GM19043 (cell line): ENCODE measurements around the gene RPL7L1.
"Not testable (repeated sequence)": the region's sequence is repeated elsewhere in the genome, so short reads cannot be mapped to it uniquely, and the experiment has no call there.

Experiments
- ATAC-seq: cut with Tn5 transposase; IDR thresholded peaks from one replicate; pipeline ENCODE4 v1.9.1; 2021; ENCODE audit warnings: low read depth; ENCODE audit not compliant: unreplicated experiment

The RPL7L1 gene

DNA sequence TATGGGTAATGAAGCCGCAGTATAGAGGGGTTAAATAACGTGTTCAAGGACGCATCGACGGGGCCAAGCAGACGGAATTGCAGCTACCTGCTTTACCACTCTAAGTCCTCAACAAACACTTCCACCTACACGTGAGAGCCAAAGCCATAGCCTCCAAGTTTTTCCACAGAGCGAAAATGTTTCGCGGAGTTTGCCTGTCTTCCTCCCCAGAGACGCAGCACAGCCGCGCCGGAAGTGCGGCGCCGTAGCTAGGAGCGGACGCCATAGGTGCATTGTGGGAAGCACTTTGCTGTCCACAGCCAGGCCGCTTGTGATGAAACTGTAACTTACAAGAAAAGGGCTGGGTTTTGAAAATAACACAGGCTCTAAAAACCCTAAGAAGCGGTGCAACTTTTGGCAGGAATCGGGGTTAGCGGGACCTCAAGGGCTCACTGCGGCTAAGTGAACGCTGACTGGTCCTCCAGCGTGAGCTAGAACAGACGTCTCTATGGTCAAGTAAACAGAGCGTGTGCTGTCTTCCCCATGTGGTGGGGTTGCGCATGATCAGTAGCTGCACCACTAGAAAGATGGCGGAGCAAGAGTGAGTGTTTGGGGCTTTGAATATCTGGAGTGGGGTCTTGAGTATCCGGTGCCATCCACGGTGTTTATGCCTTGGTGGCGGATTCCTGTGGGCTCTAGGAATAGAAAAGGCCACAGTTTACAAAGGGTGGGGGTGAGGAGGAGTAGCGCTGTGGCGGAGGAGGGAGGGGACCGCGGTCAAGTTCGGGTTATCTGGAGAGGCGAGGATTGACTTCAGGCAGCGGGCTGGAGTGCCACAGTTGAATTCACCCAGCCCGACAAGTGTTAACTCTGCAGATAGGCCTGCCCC, at the start of gene RPL7L1:
Gene RPL7L1 (plus strand): TSS at position 245 of the 868 bp plus-strand sequence. CDS start 295 bp downstream, at position 540.
- ATAC-seq: peak; percentile 89

DNA sequence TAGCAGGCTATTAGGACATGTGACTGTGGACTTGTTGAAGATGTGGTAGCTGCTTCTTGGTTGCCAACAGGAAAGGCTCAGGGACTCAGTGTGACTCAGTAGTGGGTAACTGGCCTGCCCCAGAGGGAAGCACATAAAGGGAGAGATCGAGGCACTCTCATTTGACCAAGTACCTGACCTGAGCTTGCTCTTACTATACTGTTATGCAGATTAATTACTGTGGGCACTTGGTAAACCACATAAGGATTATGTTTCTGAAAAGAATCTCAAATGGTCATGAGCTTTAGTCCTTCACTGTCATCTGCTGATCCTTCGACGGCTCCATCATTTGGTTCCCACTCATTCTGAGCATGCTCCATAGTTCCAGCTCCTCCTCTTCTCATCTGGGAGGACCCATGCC, 48.2 kb upstream of the RPL7L1 start:
- no peak for ATAC-seq

DNA sequence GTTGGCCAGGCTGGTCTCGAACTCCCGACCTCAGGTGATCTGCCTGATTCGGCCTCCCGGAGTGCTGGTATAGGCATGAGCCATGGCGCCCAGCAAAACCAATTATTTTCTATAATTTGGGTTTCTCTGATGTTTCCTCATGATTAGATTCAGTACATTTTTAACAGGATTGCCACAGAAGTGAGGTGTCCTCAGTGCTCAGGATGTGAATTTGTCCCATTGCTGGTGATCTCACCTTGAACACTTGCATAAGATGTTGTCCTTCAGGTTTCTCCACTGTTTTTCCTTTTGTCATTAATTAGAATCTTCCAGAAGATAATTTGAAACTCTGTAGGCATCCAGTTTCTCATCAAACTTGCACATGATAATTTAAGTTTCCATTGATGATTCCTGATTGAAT, 45.4 kb upstream of the RPL7L1 start:
- ATAC-seq: no peak

DNA sequence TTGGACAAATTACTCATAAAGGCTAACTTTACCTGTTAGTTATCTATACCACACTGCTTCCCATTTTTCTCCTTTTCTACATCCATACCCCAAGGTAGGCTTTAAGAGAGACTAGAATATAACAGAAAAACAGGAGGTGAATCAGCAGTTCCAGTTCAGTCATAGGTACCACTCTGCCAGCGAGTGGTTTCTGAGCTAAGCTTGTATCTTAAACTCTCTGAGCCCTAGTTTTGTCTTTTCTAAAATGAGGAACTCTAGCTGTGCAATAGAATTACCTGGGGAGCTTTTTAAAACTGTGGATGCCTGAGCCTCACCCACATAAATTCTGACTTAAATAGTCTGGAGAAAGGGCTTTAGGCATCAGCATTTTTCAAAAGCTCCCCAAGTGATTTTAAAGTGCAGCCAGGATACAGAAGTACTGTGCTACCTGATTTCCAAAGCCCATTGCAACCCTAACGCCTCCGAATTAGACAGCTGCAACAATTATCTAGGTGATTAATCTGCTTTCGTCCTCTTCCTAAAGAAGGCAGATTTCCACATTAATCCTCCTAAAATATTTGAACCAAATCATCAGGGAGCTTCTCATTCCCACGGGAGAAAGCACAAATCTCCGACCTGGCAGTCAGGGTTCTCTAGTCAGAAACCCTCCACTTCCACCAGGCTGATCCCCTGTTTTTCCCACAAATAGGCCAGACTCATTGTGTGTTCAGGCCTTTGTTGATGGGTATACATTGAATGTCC, 37.4 kb upstream of the RPL7L1 start:
- ATAC-seq: no peak

DNA sequence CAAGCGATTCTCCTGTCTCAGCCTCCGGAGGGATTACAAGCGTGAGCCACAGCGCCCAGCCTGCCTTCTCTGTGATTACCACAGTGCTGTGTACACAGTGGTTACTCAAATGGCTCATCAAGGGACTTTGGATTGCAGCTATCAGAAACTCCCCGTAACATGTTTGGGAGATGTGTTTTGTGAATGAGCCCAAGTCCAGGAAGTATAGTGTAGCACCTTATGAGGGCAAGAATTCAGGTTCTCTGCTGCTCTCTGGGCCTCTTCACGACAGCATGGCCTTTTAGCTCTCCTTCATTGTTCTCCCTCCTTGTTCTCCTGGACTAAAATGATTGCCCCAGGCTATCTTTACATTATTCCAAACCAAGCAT, 34.1 kb upstream of the RPL7L1 start:
- ATAC-seq: no peak

DNA sequence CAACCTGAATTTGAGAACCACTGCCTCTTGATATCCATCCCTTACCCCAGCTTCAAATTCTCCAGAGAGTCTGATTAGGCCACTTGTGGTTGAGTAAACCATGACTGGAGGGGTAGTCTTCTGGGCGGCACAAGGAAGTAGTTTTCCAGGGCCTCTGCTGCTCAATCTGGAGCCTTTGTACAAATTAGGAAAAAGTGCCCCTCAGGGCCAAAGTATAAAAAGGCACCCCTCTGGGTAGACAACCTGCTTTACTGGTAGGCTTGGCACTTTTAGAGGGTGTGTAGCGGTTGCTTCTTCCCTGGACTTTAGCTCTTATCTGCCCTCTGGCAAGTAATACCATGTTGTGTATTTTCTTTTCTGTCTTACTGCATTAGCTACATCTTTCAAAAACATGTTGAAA, 32.9 kb upstream of the RPL7L1 start:
- no peak for ATAC-seq

DNA sequence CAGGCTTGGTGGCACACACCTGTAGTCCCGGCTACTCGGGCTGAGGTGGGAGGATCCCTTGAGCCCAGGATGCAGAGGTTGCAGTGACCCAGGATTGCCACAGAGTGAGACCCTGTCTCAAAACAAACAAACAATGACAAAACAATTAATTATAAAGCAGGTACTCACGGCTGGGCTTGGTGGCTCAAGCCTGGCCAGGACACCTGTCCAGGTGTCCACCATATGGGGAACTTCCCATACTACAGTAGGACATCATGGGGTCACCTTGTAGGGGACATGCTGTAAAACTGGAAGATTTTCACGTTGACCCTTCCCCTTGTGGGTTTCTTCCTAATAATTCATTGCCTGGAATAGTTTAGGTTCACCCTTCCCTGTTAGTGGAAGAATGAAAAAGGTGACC, 30.7 kb upstream of the RPL7L1 start:
- ATAC-seq: no peak

DNA sequence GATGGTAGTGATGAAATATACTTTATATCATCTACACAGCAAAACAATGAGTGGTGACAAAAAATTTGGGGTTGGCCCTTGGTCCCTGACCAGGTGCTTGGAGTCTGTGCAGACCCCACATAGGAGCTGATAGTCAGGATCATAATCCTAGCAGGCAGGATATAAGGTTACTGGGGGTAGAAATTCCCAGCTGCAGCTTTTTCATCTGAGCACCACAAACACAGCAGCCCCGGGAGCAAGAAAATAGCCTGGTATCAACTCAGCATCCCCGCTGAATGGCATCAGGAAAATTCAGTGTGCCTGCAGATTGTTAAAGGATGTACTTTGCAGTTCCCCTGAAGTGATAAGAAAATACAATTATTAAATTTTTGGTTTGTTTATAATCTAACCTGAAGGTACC, 27.8 kb upstream of the RPL7L1 start:
- no peak for ATAC-seq

DNA sequence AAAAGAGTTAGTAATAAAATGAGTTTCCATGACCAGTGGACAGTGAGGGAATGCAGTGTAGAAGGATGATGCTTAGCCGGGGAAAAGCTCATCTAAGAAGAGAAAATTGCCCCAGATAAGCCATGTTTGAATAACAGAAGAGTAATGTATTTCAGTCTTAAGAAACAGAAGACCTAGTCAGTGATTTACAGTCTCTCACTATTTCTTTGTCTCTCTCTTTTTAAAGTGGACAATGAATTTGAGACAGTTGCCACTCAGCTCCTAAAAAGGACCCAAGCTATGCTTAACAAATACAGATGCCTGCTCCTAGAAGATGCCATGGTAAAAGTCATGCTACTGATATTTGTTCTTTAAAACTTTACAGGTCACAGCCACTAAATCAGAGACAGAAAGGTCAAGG, 19.4 kb upstream of the RPL7L1 start:
- no peak for ATAC-seq

DNA sequence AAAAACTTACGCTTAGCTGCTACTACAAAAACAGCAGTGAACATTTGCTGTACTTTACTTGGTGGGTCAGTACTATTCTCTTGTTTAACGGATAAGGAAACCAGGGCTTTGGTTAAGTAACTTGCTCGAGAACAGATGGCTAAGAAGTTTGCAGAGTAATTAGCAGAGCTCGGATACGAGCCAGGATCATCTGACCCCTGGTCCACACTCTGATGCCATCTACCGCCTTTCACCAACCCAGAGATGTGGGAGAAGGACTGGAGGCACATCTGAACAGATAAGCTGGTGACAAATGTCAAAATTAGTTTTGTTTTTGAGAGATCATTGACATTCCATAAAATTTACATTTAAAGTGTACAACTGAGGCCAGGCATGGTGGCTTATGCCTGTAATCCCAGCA, 18.9 kb upstream of the RPL7L1 start:
- no peak for ATAC-seq

DNA sequence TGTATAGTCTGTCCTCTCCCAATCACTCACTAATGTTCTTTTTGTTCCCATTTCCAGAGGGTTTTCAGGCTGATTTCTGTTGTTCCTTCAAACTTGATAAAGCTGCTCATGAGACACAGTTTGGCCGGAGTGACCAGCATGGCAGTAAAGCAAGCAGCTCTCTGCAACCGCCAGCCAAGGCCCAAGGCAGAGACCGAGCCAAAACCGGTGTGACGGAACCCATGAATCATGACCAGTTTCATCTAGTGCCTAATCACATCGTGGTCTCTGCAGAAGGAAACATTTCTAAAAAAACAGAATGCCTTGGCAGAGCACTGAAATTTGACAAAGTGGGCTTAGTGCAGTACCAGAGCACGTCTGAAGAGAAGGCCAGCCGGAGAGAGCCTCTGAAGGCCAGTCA, 14.8 kb upstream of the RPL7L1 start:
- ATAC-seq: no peak

DNA sequence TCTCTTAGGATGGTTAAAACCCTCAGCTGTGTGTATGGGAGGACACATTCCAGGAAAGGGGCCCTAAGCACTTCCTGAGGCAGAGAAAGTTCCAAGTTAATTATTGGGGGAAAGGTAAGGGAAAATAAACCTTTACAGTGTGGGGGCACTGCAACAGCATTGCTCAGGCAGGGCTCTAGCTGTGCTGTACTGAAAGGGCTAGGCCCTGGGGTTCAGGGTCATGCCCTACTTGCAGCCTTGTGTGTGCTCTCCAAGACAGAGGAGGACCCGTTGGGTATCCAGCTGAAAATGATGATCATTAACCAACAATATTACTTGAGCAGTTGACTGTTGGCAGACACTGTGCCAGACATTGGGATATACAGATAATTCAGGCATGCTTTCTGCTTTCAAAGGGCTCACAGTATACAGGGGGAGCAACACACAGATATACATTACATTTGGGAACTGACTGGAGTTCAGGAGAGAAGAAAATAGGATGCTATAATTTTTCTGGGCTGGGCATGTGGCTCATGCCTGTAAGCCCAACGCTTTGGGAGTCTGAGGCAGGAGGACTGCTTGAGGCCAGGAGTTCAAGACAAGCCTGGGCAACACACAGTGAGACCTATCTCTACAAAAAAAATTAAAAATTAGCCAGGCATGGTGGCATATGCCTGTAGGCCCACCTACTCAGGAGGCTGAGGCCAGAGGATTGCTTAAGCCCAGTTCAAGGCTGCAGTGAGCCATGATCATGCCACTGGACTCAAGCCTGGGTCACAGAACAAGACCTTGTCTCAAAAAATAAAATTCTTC, 9.1 kb upstream of the RPL7L1 start:
- no peak for ATAC-seq

DNA sequence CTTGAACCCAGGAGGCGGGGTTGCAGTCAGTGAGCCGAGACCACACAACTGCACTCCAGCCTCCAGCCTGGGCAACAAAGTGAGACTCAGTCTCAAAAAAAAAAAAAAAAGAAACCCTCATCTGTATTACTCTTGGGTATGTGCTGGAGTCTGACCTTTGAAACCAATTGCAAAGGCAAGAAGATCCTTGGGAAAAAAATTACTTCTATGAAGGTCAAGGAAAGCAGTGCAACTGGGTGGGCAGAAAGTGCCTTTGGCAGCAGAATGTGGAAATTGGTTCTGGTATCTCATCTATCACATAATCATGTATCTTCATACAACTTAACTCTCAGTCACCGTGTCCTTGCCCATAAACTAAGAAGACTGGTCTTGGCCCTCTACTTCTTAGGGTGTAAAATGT, 7.7 kb upstream of the RPL7L1 start:
- ATAC-seq: no peak

DNA sequence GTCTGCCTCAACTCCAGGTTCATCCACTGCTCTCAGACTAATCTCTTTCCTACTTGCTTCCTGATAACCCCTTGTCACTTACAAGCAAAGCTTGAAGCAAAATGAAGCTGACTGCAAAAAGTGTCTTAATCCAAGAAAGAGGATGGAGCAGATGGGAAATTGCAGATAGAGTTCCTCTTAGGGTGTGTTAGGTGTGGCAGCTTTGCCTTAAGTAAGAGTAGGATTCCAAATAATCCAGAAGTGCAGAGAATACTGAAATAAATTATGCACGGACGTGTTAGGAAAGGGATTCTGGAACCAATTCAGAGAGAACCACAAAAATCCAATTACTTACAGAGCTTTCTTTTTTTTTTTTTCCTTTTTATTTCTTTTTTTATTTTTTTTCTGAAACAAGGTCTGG, 6.1 kb upstream of the RPL7L1 start:
- ATAC-seq: no peak

DNA sequence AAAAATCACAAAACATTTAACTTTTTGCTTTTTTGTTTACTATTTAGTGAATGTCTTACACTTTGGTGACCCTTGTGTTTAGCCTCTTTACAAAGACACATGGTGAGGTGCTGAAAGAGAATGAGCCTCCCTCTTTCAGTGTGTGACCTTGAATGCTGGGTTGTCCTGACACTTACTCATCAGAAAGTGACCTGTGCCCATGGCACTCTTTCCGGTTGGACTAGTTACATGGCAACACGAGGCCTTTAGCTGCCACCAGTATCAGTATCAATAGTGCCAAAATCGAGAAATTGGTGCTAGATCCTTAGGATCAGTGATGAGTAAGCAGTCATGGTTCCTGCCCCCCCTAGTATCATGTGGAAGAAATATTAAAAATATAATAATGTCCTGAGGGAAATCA, 1.7 kb upstream of the RPL7L1 start:
- ATAC-seq: no peak

DNA sequence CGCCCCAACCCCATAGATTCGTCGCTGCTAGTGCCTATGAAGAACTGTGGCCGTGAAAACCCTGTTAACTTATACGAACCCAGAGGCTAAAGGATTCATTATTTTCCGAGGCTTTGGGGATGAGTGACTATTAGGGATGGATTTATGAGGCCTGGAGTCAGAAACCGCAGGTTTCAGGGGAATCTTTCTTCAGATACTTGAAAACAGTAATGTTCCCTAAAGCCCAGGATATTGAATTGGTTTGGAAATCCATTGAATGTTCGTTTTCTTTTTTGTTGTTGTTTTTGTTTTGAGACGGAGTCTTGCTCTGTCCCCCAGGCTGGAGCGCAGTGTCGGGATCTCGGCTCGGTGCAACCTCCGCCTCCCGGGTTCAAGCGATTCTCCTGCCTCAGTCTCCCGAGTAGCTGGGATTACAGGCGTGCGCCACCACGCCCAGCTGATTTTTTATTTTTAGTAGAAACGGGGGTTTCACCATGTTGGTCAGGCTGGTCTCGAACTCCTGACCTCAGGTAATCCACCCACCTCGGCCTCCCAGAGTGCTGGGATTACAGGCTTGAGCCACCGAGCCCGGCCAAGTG, 913 bp downstream of the RPL7L1 start:
- not testable (repeated sequence) for ATAC-seq

DNA sequence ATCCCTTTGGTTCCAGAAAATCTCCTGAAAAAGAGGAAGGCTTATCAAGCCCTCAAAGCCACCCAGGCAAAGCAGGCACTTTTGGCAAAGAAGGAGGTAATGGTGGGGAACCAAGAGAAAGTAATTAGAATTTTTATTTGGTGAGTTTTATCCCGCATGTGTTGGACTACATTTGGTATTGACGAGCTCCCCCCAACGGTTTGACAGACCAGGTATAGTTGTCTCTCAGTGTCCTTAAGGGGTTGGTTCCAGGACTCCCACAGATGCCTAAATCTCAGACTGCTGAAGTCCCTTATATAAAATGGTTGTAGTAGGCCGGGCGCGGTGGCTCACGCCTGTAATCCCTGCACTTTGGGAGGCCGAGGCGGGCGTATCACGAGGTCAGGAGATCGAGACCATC, 1.5 kb downstream of the RPL7L1 start:
- ATAC-seq: not testable (repeated sequence)

DNA sequence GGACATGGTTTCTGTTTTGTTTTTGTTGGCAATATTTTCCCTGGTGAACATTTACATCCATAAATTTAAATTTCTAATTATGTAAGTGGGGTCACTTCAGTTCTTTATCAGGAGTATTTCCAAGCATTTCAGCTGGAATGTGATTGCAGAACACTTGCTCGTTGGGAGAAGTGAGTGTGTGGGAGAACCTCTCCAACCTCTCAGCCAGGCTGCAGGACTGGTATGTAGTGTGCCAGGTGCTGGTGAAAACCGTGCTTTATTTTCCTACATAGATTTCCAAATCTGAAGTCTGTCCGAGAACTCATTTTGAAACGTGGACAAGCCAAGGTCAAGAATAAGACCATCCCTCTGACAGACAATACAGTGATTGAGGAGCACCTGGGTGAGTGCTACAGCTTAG, 6.3 kb downstream of the RPL7L1 start:
- no peak for ATAC-seq

DNA sequence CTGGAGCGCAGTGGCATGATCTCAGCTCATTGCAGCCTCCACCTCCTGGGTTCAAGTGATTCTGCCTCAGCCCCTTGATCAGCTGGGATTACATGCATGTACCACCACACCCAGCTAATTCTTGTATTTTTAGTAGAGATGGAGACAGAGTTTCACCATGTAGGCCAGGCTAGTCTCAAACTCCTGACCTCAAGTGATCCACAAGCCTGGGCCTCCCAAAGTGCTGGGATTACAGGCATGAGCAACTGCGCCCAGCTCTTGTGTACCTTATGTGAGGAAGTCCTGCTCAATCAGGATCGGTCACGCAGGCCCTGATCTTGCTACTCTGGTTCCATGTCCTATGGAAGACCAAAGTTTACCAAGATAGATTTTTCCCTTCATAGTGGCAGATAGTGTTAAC, 8.8 kb downstream of the RPL7L1 start:
- not testable (repeated sequence) for ATAC-seq

DNA sequence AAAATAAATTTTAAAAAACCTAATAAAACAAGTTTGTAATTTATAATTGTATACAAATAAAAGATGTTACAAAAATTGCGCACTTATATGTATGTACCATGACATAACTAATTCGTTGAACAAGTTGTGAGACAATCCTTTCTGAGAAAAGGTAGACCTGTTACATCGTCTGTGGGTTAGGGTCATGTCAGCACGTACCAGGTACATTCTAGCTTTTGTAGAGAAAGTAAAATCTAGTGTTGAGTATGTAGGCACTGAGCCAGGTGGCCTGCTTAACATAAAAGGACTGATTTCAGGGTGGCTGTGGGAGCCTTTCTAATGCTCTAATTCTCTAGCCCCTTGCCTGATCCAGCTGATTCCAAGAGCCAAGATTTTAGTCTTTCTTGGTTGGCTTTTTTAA, 10.4 kb downstream of the RPL7L1 start:
- no peak for ATAC-seq
